Measurements from ENCODE around the gene ZDHHC18.

ZDHHC18 gene

DNA sequence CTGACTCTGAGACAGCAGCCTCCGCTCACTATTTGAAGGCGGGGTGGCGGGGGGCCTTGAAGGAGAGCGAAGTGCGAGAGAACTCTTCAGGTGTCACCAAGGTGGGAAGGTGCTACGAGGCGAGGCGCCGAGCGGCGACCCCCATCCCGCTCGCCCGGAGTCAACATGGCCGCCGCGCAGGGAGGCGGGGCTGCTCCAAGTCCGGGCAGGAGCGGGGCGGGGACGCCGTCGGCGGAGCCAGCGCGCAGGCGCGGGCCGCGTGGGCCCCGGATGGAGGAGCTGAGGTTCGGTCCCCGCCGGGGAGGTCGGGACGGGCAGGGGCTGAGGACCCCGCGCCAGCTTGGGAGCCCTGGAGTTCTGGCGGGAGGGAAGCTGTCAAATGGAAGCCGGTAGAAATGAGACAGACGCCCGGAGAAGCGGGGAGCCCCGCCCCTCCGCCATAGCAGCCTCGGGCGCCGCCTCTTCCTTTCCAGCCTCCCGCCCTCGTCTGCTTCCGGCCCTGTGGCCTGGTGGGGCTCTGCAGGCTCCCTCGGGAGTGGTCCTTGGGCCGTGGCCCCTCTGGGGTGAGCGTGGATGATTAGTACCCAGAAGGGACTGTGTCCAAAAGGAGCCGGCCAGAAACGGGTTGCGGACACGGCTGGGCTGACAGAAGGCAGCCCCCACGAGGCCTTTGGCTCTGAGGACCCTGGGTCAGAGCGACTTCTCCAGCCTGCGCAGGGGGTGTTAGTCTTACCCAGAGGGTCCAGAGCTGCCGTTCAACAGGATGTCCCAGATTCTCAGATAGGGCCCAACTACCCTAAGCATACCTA lies 38.6 kb upstream of the ZDHHC18 start, which contains the start of gene PIGV:
TSS of gene PIGV (plus strand) at position 245 of the 809 bp plus-strand sequence. CDS start 2,866 bp downstream, outside the sequence.
- peaks cover 17% of the 10 kb centered on the region for H3K79me2 ChIP-seq (ENCODE audit: low read length)
- H3K4me1 ChIP-seq (ENCODE audit: low read length) = peaks cover 45% of the 10 kb centered on the region
- no peaks in the 10 kb centered on the region for H4K20me1 ChIP-seq (ENCODE audit: insufficient read depth, low read length)
- H3K36me3 ChIP-seq (replicated peaks; ENCODE audit: low read depth, low read length) = peaks cover 3% of the 10 kb centered on the region
- no peaks in the 10 kb centered on the region for H3K27me3 ChIP-seq (ENCODE audit: low read depth, low read length)
- H3K9ac ChIP-seq (ENCODE audit: low read length) = peak within 1 kb of the TSS; percentile 97
- H3K9me3 ChIP-seq (ENCODE audit: insufficient read depth, low read length) = no peaks in the 10 kb centered on the region
- peak within 1 kb of the TSS; percentile 95 for H3K4me3 ChIP-seq (ENCODE audit: low read length)
- peak within 1 kb of the TSS; percentile 96 for H3K4me2 ChIP-seq (ENCODE audit: low read length)
- peak within 1 kb of the TSS; percentile 98 for H3K27ac ChIP-seq (ENCODE audit: low read length)
- TF ChIP-seq EZH2phosphoT487 (IDR thresholded peaks at IDR 0.05; ENCODE audit: low read depth) = no peak
- TF ChIP-seq, protein P1, sequence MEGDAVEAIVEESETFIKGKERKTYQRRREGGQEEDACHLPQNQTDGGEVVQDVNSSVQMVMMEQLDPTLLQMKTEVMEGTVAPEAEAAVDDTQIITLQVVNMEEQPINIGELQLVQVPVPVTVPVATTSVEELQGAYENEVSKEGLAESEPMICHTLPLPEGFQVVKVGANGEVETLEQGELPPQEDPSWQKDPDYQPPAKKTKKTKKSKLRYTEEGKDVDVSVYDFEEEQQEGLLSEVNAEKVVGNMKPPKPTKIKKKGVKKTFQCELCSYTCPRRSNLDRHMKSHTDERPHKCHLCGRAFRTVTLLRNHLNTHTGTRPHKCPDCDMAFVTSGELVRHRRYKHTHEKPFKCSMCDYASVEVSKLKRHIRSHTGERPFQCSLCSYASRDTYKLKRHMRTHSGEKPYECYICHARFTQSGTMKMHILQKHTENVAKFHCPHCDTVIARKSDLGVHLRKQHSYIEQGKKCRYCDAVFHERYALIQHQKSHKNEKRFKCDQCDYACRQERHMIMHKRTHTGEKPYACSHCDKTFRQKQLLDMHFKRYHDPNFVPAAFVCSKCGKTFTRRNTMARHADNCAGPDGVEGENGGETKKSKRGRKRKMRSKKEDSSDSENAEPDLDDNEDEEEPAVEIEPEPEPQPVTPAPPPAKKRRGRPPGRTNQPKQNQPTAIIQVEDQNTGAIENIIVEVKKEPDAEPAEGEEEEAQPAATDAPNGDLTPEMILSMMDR (IDR thresholded peaks at IDR 0.05; ENCODE audit: low read depth, low read length) = no peak
- H2AFZ ChIP-seq (ENCODE audit: low read depth, low read length) = peak within 1 kb of the TSS; percentile 73; the same call in 1 of the 2 replicates

DNA sequence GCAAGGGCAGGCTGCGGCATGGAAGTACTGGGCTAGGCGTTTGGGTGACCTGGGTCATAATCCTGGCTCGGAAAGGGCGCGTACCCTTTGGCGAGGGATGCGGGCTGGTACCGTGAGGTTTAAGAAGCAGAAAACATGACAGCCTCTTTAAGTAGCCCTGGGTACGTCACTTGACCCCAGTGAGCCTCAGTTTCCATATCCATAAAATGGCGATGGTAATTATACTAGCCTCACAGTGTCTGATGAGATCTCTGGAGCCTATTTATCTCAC lies 38.0 kb upstream of the ZDHHC18 start:
- H2AFZ ChIP-seq (ENCODE audit: low read depth, low read length) = no peak overlapping the region
- H3K4me1 ChIP-seq (ENCODE audit: low read length) = peaks cover 45% of the 10 kb centered on the region
- no peaks in the 10 kb centered on the region for H3K9me3 ChIP-seq (ENCODE audit: insufficient read depth, low read length)

DNA sequence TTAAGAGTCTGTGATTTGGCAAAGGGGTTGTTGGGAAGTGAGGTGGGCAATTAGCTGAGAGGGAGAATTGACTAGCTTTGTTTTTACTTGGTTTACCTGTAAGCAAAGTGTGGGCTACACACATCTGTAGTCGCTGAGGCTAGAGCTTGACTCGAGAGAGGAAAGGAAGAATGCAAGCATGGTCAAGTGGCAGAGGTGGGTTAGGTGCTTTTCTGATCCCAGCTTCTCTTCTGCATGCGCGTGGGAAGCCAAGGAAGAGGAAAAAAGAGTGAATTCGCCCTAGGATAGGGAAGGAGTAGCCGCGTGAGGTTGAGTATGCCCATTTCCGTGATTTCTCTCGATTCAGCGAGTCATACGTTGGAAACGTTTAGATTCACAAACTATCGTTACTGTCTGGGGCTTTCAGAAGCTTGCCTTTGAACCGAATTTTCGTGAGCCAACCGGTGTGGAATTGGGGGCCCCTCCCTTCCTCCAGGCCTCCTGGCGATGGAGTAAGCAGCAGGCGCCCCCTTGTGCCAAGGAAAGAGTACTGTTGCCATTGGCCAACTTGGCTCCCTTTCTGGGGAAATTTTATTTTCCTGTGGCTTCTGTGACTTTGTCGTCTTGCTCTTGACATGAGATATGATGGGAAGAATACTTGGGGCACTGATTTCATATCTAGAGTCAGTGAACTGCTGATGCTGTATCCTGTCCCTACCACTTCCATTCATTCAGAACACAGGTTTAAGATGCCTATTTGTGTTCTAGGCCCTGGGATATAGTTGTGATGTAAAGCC lies 37.5 kb upstream of the ZDHHC18 start:
- Histone ChIP-seq H4K20me1 (ENCODE audit: insufficient read depth, low read length) (no peaks in the 10 kb centered on the region), H3K9ac (ENCODE audit: low read length) (peak overlapping the region; percentile 97), H3K4me2 (ENCODE audit: low read length) (peak overlapping the region; percentile 96), H3K9me3 (ENCODE audit: insufficient read depth, low read length) (no peaks in the 10 kb centered on the region), H3K27ac (ENCODE audit: low read length) (peak overlapping the region; percentile 98), H3K36me3 (replicated peaks; ENCODE audit: low read depth, low read length) (no peaks in the 10 kb centered on the region), H3K27me3 (ENCODE audit: low read depth, low read length) (no peaks in the 10 kb centered on the region), H3K79me2 (ENCODE audit: low read length) (peaks cover 17% of the 10 kb centered on the region), H3K4me3 (ENCODE audit: low read length) (peak overlapping the region; percentile 95), H2AFZ (ENCODE audit: low read depth, low read length) (no peak overlapping the region), H3K4me1 (ENCODE audit: low read length) (peaks cover 45% of the 10 kb centered on the region)
- TF ChIP-seq, protein P1 (IDR thresholded peaks at IDR 0.05; ENCODE audit: low read depth, low read length) = peak; percentile 76
- TF ChIP-seq EZH2phosphoT487 (IDR thresholded peaks at IDR 0.05; ENCODE audit: low read depth) = no peak

More for the DNA sequence above, 38.0 kb upstream of the ZDHHC18 start:
- Histone ChIP-seq H3K9ac (ENCODE audit: low read length) (peak overlapping the region; percentile 97), H3K27ac (ENCODE audit: low read length) (peak overlapping the region; percentile 98), H3K79me2 (ENCODE audit: low read length) (peaks cover 17% of the 10 kb centered on the region), H3K4me2 (ENCODE audit: low read length) (peak overlapping the region; percentile 96), H3K36me3 (replicated peaks; ENCODE audit: low read depth, low read length) (peaks cover 2% of the 10 kb centered on the region), H4K20me1 (ENCODE audit: insufficient read depth, low read length) (no peaks in the 10 kb centered on the region), H3K4me3 (ENCODE audit: low read length) (peak overlapping the region; percentile 95), H3K27me3 (ENCODE audit: low read depth, low read length) (no peaks in the 10 kb centered on the region)
- no peak for TF ChIP-seq EZH2phosphoT487 (IDR thresholded peaks at IDR 0.05; ENCODE audit: low read depth)
- TF ChIP-seq, protein P1 (IDR thresholded peaks at IDR 0.05; ENCODE audit: low read depth, low read length) = no peak

DNA sequence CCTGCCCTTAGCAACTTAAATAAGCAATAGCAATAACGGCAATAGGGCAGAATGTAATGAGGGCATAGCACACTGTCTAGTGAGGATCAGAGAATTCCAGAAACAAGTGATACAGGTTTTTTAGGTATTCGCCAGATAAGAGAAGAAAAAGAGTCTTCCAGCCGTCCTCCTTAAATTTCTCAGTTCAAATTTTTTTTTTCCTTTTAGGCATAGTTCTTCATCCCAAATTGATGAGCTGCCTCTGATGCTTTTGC lies 36.9 kb upstream of the ZDHHC18 start:
- Histone ChIP-seq H3K4me2 (ENCODE audit: low read length) (peak overlapping the region; percentile 96; the same call in 1 of the 2 replicates), H3K79me2 (ENCODE audit: low read length) (peaks cover 17% of the 10 kb centered on the region), H3K27me3 (ENCODE audit: low read depth, low read length) (no peaks in the 10 kb centered on the region), H3K4me1 (ENCODE audit: low read length) (peaks cover 44% of the 10 kb centered on the region), H3K9me3 (ENCODE audit: insufficient read depth, low read length) (no peaks in the 10 kb centered on the region), H3K9ac (ENCODE audit: low read length) (no peak overlapping the region), H3K27ac (ENCODE audit: low read length) (no peak overlapping the region), H3K4me3 (ENCODE audit: low read length) (peak overlapping the region; percentile 95; the same call in 1 of the 2 replicates), H4K20me1 (ENCODE audit: insufficient read depth, low read length) (no peaks in the 10 kb centered on the region), H2AFZ (ENCODE audit: low read depth, low read length) (no peak overlapping the region), H3K36me3 (replicated peaks; ENCODE audit: low read depth, low read length) (no peaks in the 10 kb centered on the region)
- TF ChIP-seq EZH2phosphoT487 (IDR thresholded peaks at IDR 0.05; ENCODE audit: low read depth) = no peak
- TF ChIP-seq, protein P1 (IDR thresholded peaks at IDR 0.05; ENCODE audit: low read depth, low read length) = no peak

Measured in OCI-LY3 (cell line).